CD4-positive, alpha-beta T cell treated with Interleukin-15 for 1 hour (primary cell): ENCODE data around the gene KCTD3.

ENCODE experiments used
- DNase-seq: peaks from one replicate; pipeline ENCODE4 v3.0.0-alpha.2; 2020

Gene KCTD3

GRCh38 chr1:215606564-215607168 lies 39.6 kb downstream of the KCTD3 start:
- no peak for DNase-seq

DNA sequence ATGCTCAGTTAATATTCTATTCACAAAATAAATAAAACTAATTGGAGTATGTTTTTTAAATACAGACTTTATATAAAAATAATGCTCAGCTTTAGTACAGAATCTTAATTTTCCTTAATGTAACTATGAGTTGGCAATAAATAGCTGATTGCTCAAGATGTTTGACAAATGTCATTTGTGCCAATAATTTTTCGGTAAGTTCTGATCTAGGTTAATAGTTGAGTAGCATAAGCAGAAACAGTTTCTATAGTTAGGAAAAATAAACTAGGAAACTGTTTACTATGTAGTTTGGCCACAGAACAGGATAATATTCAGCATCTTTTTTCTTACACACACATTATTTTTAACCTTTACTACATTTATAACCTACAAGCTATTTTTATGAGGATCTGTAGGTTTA lies 40.3 kb downstream of the KCTD3 start:
- DNase-seq, result no peak

GRCh38 chr1:215608646-215609045 lies 41.5 kb downstream of the KCTD3 start:
- DNase-seq, result no peak

DNA sequence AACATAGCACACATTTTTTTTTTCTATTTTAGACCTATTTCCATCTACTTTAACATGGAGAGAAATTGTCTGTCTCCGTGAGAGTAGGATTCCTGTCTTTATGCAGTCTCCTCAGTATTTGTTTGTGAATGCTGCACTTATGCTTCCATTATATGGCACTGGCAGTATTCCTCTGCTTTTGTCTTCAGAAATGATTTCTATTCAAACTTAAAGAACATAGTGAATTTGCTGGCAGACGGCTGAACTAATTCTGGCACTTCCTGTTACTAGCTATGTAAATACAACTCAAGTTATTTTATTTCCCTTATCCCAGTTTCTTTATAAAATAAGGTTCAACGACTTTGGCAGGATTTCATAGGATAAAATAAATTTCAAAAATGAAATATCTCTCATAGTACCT lies 45.3 kb downstream of the KCTD3 start:
- DNase-seq, result no peak

DNA sequence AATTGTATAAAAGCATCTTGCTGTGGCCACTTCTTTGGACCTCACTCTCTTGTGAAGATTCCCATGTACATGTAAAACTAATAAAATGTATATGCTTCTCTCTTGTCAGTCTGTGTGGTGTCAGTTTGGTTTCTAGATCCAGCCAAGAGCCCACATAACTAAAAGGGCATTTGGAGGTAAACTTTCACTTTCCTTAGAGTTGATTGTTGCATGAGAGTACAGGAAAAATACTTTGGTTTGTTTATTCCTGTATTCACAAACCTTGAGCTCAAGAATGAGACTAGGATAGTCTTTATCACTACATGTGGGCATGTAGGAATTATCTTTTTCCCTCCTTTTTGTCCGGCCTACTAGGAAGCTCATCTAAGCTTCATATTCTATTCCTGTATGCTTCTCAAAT lies 50.9 kb downstream of the KCTD3 start:
- no peak for DNase-seq

- no peak for DNase-seq
Observed at GRCh38 chr1:215623162-215623561, 56.1 kb downstream of the KCTD3 start.

GRCh38 chr1:215625949-215626348 lies 58.8 kb downstream of the KCTD3 start:
- DNase-seq, result no peak

DNA sequence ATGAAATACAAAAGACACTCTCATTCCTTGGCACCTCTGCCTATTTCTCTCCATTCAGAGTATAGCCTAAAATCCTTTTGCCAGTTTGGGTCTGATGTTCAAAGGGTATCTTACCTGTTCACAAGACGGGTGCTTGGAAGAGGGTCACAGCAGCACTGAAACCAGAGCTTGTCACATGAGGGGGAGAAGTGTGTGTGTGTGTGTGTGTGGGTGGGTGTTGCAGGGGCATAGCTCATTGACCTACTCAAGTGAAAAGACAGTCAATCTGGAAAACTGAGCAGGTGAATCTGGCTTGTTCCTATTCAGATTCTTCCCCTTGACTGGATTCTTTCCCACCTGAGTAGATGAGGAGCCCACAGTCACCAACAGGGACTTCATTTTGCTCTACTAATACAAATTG lies 63.9 kb downstream of the KCTD3 start:
- DNase-seq, result no peak

DNA sequence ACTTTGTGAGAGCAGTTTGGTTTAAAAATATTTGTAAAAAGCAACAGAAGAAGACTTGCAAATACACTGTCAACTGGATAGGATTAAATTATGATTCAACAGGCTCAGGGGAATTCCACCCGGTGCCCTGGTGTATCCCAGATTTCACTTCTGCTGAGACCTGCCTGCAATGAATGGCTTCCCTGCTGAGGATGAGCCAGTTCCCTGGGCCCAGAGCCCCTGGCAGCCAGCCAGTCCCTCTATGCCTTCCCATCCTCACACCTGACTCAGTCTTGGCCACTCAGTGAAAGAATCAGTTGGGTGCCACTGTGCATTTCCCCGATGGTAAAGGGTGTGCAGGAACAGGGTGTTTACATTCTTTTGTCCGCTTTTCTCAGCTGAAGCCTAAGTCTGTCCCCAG lies 64.4 kb downstream of the KCTD3 start:
- DNase-seq, result no peak

DNA sequence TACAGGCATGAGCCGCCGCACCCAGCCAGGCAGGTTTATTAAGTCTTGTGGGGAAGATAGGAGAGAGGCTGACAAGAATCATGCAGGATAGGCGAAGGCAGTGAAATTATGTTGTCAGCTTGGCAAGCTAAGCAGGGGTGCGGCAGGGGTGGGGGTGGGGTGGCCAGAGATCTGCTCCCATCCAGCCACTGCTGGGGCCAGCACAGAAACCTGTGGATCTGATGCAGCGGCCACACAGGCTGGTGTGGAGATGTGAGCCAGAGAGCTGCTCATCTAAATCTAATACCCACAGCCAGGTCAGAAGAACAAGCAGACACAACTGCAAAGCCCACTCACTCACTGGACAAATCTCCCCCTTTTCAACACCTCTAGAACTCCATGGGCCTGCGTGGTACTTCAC lies 68.7 kb downstream of the KCTD3 start:
- DNase-seq, result no peak

- no peak for DNase-seq
Observed at GRCh38 chr1:215636258-215636965, 69.3 kb downstream of the KCTD3 start.

GRCh38 chr1:215637041-215637573 lies 70.0 kb downstream of the KCTD3 start:
- DNase-seq, result no peak

DNA sequence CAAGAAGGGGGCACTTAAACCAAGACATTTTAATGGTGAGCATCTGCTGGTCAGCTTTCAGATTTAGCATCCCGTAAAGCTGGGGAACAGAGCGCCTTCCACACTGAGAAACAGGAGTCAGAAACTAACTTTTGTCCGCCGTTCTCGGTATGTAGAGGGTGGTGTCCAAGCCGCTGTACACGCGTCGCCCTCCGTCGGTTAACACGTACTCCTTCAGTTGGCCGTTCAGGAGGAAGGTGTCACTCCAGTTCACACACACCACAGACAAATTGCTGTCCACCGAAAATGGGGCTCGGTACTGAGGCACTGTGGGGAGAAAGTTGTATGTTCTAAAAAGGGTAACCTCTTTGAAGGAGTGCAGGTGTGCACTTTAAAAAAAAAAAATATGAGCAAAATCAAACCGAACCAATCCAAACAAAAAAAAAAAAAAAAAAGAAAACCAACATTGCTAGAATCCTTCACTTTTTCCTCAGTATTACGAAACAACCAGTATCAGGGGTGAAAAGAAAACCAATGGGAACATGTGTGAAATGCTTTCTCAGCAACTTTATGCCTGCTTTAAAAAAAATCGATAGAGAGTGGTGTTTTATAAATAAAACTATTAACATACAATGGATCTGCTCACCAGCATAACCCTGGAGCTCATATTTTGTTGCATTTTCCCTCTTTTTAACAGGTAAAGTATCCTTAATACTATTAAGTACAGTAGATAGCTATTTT lies 73.5 kb downstream of the KCTD3 start:
- DNase-seq, result no peak

DNA sequence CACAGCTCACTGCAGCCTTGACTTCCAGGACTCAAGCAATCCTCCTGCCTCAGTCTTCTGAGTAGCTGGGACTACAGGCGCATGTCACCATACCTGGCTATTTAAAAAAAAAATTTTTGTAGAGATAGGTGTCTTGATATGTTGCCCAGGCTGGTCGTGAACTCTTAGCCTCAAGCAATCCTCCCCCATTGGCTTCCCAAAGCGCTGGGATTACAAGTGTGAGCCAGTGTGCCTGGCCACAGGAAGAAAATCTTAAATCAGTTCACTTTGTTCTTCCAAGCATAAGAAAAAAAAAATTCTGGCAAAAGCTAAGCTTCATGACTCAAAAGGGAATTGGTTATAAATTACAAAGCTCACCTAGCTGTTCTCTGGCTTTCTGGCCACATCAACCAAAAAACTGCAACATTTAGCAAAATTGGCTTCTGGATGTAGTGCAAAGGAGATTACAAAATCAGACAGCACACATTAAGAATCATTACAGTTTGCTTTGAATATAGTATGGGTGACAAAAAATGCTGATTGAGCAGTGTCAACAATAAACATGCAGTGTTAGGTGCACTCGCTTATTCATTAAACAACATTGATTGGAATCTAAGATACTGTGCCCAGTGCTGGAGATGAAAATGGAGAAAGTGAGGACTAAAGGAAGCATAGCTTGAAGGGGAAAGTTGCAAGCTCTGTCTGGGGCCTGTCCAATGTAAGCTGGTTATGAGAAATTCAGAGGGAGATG lies 76.7 kb downstream of the KCTD3 start:
- DNase-seq, result no peak

DNA sequence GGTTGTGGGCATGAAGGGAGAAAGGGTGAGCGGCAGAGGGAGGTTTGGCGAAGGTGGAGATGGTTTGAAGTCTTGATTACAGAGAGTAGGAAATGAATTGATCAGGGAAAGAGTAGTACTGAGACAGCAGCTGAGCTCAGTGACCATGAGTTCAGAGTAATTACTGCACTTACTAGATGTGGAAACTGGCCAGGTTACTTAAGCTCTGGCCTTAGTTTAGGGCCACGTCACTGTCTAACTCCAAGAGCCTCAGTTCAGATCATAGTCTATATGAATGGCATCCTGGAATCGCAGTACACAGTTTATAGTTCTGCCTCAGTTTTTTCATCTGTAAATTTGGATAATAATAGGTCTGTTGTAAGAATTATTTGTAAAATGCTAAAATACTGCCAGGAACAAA lies 78.1 kb downstream of the KCTD3 start:
- DNase-seq, result no peak

GRCh38 chr1:215645861-215646260 lies 78.8 kb downstream of the KCTD3 start:
- no peak for DNase-seq

GRCh38 chr1:215647738-215648137 lies 80.6 kb downstream of the KCTD3 start:
- no peak for DNase-seq

DNA sequence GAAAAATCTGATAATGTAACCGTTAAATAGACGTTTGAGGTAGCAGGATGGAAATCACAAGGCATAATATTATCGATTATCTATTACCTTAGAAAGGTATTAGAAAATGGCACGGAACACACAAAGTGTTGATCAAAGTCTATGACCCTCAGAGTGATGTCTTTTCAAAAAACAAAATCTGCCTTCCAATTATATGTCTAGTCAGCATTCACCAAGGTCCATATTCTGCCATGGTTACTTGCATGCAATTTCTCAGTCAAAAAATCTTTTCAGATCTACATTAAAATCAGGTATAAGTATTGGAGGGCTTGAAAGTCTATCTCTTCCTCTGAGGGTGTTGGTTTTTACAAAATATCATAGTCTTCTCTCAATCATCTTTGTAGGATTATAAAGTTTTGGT lies 81.9 kb downstream of the KCTD3 start:
- no peak for DNase-seq

DNA sequence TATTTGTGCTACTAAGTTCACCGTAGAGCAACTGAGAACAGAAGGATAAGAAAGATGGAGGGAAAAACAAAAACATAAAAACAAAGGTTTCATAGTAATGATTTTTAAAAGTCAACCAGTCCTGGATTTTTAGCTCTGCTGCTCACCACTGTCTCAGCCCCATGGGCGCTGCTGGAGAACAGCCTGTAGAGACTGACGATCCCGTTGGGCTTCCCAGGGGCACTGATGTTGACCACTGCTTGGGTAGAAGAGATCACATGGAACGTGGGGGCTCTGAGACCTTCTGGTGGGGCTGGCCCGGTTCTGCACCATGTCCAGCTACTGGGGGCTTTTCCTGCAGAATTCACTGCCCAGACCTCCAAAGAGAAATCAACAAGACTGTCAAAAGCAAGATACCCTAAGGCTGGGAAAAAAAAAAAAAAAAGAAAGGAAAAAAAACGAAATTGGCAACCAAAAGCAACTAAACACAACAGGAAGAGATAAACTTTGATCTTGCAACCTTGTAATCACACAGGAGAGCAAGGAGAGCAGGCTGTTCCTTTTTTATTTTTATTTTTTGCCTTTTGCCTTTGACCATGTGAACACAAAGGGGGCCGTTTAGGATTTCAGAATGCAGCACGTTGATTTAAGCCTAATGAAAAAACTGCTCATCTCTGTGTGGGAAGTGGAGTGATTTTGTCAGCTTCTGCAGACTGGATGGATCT lies 83.5 kb downstream of the KCTD3 start:
- no peak for DNase-seq

DNA sequence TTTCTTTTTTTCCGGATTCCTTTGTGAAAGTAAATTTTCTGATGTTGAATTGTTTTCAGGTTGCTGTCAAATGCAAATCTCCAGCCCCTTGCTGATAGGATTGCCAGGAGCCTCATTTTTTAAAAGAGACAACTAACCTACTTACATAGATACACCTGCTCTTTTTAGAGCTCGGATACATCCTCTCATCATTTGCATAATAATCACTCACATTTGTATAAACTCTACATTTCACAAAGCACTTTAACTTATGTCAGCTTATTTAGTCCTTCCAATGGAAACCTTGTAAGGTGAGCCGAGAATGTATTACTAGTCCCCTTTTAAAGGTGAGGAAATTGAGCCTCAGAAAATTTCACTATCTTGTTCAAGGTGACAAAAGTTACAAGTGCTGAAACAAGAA lies 84.8 kb downstream of the KCTD3 start:
- no peak for DNase-seq

GRCh38 chr1:215652371-215652770 lies 85.3 kb downstream of the KCTD3 start:
- no peak for DNase-seq

DNA sequence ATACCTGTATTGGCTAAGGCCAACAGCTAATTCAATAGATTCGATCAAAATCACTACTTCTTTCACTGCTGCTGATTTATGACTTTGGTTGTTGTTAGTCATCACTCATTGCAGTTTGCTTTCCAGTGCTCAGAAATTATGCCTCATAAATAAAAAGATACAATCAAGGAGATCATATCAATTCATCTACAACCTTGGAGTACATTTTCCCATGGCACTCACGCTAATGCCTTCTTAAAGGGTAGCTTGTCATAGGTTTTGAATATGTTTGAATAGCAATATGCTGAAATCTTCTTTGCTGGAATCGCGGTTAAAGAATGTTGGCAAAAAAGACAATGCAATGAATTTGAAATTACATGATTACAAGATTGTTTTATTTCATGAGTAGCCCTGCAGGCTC lies 89.9 kb downstream of the KCTD3 start:
- no peak for DNase-seq

GRCh38 chr1:215660259-215660658 lies 93.2 kb downstream of the KCTD3 start:
- DNase-seq, result no peak
